Colon (tissue), 2 donors: ENCODE measurements around the gene CTRB1.
"Not testable (repeated sequence)": the region's sequence is repeated elsewhere in the genome, so short reads cannot be mapped to it uniquely, and the experiment has no call there.

Experiments used
- FAIRE-seq: peaks from 2 replicates; lab custom pipeline; 2012; peaks lifted over from hg19 to GRCh38; lab: Jason Lieb, UNC
- donor health status: control.
- donor health status: control.

Gene CTRB1

GRCh38 chr16:75204410-75204758 is 14.4 kb upstream of the CTRB1 start:
- no peak for FAIRE-seq

DNA sequence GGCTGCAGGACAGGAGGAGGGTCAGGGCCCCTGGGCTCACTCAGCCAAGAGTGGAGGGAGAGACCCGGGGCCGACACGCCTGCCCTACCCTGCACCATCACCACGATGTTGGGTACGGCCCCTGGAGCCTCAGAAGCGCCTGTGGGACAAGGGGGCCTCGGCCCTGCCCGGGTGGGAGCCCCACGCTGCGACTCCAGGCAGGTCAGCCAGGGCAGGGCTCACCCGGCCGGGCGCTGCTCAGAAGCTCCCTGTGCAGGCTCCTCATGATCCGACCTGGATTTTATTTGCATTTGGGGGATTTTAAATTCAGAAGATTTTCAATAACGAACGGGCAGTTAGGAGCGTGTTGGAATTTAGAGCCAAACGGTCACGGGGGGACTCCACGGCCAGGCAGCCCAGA is 13.9 kb upstream of the CTRB1 start:
- FAIRE-seq, result not testable (repeated sequence)

DNA sequence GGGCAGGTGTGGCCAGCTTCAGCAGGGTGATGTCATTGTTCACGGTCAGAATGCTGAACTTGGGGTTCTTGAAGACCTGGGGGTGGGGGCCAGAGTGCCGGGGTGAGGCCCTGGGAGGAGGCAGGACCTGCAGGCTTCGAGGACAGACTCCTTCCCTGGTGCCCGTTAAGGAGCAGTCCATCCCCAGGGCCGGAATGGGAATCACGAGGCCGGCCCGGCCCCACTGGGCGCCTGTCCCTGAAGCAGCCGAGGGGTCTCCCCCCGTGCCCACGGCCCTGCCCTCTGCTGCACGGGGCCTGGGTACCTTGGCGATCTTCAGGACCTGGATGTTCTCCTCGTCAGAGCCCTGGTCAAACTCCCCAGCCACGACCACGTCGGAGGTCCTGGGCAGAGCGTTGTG is 13.3 kb upstream of the CTRB1 start:
- FAIRE-seq, result not testable (repeated sequence)

DNA sequence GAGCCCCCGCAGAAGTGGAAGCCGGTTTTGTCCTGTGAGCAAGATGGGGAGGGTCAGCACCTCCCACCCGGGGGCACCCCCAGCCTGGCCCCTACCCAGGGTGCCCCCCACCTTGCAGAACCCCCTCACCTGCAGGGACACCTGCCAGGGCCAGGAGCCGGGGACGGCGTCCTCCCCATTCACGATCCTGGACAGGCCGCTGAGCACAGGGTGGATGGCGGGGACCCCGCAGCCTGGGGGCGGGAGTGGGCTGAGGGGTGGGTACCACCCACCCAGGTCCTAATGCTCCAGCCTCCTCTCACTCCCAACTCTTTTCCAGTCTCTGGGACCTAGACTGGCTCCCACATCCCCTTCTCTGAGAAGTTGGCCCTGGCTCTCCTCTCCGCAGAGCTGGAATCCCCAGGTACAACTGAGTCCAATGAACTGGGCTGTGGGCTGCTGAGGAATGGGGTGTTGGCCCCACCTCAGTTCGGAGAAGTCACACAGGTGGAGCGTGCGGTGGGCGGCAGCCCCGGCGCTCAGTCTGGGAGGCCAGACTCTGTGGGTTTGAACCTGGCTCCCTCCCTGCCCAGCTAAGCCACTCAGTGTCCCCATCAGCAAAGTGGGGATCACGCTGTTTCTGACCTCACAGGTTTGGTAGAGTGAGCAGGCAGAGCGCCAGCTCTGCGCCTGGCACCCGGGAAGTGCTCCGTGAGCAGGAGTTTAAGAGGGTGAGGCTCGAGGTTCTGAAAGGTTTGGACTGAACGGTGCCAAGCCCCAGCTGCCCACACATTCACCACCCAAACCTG is 12.6 kb upstream of the CTRB1 start:
- FAIRE-seq, result not testable (repeated sequence)

DNA sequence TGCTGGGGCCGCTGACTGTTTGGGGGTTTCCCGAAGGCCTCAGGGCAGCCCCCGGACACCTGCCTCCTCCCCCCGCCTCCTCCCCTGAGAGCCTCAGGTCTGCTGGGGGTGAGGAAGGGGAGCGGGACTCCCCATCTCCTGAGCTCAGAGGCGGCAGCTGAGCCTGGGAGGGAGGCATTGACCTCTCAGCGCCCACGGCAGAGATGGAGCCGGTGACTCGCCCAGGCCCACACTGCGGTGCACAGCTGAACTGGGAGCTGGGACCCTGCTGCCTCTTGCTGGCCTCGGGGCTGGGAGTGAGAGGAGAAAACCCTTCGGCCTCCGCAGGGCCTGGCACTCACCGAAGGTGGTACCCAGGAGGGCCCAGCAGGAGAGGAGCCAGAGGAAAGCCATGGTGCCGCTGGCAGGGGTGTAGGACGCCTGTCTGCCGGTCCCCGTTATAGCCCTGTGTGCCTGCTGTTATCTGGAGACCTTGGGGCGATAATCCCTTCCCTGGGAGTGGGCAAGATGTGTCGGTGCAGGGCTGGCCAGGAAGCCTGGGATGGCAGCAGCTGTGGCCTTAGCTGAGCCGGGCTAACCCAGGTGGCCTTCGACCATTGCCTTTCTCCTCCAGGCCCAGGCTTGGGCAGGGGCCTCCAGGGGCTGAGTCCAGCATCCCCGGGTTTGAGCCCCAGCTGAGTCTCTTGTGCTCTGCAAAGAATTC is 11.9 kb upstream of the CTRB1 start, which contains the start of gene CTRB2:
CTRB2 (minus strand) TSS at position 413 of the 703 bp plus-strand sequence; CDS start at position 393, 20 bp downstream.
- no peak for FAIRE-seq

DNA sequence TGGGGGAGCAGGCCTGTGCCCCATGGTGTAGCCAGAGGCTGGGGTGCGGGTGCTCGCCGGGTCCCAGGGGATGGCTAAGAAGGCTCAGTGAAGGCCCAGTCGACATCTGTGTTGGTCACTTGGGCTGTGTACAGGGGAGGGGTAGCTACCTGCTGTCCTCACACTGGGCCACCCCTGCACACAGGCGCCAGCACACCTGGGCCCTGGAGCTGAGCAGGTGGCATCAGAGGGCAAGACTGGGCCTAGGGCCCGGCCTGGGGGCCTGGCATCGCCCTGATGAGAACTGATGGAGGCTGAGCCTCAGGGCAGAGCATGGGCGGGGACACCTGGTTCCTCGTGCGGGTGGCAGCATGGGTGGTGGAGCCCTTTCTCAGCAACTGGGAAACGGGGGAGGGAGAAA is 11.0 kb upstream of the CTRB1 start:
- FAIRE-seq, result no peak

DNA sequence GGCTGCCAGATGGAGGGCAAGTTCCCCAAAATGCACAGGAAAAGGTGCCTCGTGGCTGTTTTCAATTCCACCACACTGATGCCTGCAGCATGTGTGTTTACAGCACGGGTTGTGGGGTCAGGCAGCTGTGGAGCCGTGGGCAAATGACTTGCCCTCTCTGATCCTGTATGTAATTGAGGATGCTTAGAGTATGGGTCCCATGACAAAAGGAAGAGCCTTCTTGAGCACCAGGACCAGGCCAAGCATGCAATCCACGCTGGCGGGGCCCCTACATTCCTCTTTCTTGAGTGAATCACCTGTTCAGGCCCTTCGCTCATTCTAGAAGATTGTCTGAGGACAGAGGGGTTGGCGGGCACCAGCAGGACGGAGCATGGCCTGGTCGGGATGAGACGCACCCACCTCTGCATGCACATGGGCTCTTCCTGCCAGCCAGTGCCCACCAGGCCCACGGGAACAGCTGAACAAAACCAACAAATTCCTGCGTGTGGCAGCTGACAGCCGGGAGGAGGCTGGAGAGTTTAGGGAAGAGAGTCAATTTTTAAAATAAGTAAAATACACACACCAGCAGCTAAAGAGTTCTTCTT is 10.5 kb upstream of the CTRB1 start:
- FAIRE-seq, result no peak

DNA sequence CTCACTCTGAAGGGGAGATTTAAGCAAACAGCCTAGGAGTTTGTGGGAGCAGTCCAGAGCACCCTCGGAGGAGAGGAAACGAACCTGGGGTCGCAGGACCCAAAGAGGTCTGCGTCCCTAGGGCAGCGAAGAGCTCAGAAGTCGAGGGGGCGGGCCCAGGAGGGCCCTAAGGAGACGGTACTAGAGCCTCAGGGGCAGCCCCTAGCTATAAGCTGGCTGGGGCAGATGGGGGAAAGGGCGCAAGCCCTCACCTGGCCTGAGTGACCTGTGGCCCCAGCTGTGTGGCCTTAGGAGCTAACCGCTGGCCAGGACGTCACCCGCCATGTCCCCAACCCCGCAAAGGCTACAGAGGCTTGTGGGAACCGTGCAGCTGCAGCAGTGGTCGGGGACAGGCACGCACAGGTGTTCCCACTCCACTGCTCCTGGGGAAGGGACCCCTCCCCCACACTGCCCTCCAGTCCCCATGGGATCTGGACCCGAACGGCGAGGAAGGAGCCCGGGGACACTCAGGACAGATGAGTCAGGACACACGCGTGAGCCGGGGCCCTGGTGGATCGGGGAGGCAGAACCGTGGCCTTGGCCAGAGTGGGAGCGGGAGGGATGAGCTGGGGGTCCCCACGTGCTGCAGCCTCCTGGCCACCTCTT is 9.8 kb upstream of the CTRB1 start:
- no peak for FAIRE-seq

- not testable (repeated sequence) for FAIRE-seq
Observed at GRCh38 chr16:75209514-75209913, 9.3 kb upstream of the CTRB1 start.

- no peak for FAIRE-seq
Observed at GRCh38 chr16:75209944-75210343, 8.8 kb upstream of the CTRB1 start.

- not testable (repeated sequence) for FAIRE-seq
Observed at GRCh38 chr16:75211286-75211685, 7.5 kb upstream of the CTRB1 start.

GRCh38 chr16:75216127-75216526 is 2.7 kb upstream of the CTRB1 start:
- FAIRE-seq, result no peak

- FAIRE-seq, result no peak
Observed at GRCh38 chr16:75216576-75216975, 2.2 kb upstream of the CTRB1 start.

DNA sequence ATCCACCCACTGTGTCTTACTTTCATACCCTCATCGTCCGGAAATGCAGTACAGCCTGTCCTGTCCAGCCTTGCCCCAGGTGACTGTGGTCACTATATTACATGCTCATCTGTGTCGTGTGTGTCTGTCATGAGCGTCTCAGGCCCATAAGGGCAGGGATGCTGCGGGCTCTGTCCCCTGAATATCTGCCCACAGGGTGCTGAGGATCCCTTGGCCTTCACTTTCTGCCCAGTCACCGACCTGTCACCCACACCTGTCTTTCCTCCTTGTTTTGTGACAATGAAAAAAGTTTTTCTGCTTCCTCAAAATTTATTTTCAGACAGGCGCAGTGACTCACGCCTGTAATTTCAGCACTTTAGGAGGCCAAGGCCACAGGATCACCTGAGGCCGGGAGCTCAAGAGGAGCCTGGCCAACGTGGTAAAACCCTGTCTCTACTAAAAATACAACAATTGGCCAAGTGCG is 1.4 kb upstream of the CTRB1 start:
- FAIRE-seq, result no peak

- no peak for FAIRE-seq
Observed at GRCh38 chr16:75219088-75219487, 300 bp downstream of the CTRB1 start.

DNA sequence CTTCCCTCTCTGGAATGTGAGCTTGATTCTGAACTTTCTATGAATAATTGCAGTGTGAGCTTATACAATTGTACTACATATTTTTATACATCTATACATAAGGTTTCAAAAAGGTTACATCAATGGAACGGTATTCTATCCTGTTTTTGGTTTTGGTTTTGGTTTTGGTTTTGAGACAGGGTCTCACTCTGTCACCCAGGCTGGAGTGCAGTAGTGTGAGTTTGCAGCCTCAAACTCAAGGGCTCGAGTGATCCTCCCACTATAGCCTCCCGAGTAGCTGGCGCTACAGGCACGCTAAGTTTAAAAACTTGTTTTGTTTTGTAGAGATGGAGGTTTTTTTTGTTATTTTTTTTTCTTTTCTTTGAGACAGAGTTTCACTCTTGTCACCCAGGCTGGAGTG is 1.1 kb downstream of the CTRB1 start:
- FAIRE-seq, result no peak

- no peak for FAIRE-seq
Observed at GRCh38 chr16:75222271-75222783, 3.5 kb downstream of the CTRB1 start.

DNA sequence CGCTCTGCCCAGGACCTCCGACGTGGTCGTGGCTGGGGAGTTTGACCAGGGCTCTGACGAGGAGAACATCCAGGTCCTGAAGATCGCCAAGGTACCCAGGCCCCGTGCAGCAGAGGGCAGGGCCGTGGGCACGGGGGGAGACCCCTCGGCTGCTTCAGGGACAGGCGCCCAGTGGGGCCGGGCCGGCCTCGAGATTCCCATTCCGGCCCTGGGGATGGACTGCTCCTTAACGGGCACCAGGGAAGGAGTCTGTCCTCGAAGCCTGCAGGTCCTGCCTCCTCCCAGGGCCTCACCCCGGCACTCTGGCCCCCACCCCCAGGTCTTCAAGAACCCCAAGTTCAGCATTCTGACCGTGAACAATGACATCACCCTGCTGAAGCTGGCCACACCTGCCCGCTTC is 4.3 kb downstream of the CTRB1 start:
- FAIRE-seq, result not testable (repeated sequence)

GRCh38 chr16:75224306-75225082 is 5.7 kb downstream of the CTRB1 start:
- no peak for FAIRE-seq

DNA sequence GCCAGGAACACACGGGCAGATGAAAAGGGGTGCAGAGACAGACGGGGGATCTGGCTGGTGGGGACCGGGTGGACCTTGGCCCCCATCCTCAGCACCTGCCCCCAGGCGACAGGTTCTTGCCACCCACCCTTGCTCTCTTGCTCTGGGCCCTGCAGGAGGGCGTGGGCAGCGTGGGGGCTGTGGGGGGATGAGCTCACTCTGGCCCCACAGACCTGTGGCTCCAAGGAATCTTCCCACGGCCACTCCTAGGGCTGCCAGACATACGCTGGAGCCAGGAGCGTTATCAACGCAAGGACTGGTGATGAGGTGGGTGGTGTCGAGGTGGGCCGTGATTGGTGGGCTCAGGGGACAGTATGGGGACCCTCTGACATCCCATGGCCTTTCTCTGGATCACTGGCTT is 6.3 kb downstream of the CTRB1 start:
- no peak for FAIRE-seq

- no peak for FAIRE-seq
Observed at GRCh38 chr16:75225678-75226515, 7.1 kb downstream of the CTRB1 start.
